CD1c-positive myeloid dendritic cell (primary cell): ENCODE data around the gene PHF23.

Experiments used
- DNase-seq: peaks from one replicate; pipeline ENCODE4 v3.0.0-alpha.2; 2016; ENCODE audit errors: extremely low spot score

PHF23 gene

DNA sequence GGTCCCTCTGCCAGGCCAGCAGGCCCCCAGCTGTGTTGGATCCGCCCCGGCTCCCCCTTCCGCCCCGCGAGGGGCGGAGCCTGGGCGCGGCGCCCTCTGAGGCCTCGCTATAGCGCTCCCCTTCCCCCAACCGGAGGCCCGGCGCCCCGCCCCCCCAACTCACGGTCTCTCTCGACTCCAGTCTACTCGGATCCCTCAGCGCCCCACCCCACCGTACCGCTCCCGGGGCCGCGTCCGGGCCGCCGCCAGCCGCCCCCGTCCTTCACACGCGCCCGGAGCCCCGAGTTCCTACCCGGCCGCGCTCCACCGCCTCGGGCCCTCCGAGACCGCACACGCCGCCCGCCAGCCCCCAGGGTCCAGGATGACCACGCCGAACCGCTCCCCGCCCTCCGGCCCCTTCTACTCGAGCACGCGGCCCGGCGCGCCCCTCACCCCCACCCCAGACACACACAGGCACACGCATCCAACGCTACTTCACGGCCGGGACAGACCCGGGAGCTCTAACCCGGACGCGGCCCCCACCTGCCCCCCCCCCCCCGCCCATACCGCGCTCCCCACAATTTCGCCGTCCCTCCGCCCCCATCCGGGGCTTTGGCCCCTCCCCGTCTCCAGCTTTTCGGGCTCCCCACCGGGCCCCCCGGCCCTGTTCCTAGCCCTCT lies 1.4 kb downstream of the PHF23 start:
- peak; percentile 71 for DNase-seq

- DNase-seq, result no peak
These were observed 1.9 kb downstream of the PHF23 start for GRCh38 chr17:7237266-7237760.

DNA sequence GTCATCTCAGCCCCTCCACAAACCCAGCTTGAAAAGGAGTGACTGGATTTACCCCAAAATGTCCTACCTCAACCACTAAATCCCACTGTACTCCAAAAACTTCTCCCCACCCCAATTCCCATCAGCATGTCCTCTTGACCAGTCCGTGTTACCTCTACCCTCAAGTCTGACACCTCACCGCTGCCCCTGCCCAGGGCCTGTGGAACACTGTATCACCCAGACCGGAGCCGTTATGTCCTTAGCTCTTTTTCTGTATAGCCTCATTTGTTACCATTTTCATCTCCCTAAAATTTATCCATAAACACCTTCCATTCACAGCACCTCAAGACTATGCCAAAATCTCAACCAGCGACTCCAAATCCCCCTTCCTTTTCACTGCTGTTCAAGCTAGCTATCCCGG lies 2.4 kb downstream of the PHF23 start:
- DNase-seq, result no peak

DNA sequence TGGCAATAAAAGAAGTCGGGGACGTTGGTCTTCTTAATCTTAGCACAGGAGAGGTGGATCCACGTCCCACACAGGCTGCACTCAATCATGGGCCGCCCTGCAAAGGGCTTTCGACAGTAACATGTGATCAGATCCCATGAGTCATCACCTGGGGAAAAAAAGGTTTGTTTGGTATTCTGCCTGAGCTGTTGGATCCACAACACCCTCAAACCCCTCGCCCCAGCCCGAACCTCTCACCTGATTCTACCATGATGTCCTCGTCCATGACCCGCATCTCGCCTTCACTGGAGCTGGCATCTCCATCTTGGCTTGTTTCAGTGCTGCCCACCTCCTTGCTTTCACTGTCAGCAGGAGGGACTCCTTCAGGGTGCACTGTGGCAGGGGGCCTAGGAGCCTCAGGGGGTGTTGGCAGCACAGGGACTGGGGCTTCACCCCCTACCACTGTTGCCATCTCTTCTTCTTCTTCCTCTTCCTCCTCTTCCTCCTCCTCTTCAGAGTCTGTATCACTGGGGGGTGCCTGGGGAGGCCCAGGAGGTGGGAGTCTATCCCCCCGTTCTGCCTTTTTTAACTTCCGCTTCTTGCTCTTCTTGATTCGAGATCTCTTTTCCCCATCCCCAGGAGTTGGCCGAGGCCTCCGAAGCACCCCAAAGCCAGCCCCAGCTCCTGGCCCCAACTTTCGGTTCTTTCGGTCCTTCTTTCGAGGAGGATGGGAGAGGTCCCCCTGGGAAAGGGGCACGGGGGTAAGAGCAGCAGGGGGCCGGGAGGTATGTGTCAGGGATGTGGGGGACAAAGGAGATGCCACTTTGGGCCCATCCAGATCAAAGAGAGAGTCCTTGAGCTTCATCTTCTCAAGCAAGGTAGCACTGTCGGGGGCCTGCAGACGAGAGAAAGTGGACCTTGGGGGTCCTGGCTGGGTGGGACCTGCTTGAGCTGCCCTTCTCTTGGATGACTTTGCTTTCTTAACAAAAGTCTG lies 3.3 kb downstream of the PHF23 start:
- peak; percentile 44 for DNase-seq

GRCh38 chr17:7234083-7234951 lies 4.9 kb downstream of the PHF23 start, which contains the start of gene DVL2:
TSS of gene DVL2 (minus strand) at chr17:7234517. CDS start at chr17:7234262, 255 bp downstream.
- DNase-seq, result peak; percentile 96

DNA sequence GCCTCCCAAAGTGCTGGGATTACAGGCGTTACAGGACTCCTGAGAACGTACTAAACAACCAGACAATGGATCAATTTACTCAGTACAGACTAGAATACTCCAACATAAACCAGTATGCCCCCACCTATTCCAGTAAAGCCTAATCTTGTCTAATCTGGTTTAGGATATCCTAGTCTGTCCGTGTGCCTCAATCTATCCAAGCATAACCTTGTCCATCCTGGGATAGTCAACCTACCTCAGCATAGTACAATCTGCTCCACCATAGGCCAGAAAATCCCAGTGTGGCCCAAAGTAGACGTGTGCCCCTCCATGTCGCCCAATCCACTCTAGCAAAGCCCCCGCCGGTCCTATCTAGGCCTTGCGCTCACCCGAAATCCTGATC lies 5.6 kb downstream of the PHF23 start:
- DNase-seq, result peak; percentile 17

DNA sequence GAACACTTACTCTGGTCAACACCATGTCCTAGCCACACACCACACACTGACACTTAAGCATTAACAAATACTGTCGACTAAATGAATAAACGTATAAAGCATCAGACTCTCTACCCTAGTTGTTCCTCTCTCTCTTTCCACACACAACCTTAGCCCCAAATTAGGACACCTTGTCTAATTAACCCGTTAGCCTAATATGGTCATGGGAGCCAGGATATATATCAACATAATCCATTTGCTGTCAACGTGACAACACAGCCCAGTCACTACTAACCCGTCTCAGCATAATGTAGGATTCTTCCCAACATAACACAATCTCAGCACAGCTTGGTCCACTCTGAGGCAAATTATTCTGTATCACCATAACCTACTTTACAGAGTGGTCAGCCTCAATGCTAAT lies 7.1 kb downstream of the PHF23 start:
- DNase-seq, result no peak

GRCh38 chr17:7229504-7229903 lies 9.8 kb downstream of the PHF23 start:
- no peak for DNase-seq

DNA sequence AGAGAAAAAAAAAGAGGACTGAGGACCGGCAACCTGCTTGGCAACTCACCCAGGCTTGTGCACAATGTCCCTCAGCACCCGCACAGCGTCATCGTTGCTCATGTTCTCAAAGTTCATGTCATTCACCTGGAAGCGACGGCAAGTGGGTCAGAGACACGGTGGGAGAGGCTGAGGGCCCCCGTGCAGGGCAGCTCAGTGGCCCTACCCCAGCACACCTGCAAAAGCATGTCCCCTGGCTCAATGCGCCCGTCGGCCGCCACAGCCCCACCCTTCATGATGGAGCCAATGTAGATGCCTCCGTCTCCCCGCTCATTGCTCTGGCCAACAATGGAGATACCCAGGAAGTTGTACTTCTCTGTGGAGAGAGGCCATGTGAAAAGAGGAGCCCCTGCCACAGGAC lies 10.3 kb downstream of the PHF23 start:
- DNase-seq, result no peak

DNA sequence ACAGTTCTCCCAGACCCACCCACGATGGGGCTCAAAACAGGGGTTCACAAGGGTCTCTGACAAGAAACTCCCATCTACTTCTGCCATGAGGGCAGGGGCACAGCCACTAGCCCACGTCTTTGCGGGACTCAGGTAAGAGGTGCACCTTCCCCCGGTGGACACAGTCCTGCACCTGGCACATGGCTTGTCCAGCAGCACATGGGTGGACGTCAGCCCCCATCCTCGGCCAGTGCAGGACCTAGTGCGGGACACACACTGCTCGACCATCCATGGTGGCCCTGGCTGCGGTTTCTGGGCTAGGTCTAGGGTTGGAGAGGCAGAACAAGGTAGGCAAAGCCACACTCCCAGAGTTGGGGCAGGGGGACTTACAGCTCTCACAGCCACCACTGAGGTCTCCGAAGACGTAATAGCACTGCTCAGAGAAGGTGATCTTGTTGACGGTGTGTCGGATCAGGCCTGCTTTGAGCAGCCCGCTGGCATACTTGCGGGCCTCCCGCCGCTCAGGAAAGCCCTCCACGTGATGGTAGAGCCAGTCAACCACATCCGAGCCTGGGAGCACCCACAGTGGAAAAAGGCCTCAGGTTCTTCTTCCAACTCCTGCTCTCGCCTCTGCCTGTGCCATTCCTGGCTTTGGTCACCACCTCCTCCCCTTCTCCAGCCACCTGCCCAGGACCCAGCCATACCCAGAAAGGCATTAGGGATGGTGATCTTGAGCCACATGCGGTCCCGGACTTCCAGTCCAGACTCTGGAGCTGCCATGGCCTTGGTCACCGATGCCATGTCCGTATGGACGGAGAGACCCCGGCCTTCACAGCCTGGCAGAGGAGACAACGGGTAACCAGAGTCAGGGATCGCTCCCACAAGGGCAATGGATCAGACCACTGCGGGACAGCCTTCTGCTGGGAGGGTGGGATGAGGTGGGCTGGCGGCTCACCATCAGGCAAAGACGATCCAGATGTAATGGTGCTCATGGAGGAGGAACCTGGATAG lies 12.2 kb downstream of the PHF23 start:
- DNase-seq, result no peak

DNA sequence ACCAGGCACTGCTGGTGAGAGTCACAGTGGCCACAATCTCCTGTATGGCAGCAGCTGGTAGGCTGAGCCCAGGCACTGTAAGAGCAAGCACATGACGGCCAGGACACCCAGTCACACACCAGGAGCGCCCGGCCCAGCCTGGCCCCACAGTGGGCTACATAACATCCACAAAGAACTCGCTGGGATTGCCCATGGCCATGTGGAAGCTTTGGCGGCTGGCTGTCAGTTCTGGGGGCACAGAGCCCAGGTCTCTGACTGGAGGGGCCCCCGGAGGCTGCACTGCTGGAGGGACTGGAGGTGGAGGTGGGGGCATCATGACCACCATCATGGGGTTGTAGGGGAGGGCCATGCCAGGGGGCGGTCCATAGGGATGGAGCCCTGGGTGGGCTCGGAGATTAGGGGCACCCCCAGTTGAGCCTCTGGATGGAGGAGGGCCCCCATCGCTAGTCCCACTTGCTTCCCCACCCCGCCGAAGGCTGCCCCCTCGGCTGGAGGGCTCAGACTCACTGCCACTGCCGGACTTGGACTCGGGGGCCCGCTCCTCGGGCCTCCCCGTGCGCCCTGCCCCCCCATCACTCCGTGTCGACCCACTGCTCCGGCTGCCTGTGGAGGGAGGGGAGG lies 13.4 kb downstream of the PHF23 start:
- DNase-seq, result no peak

DNA sequence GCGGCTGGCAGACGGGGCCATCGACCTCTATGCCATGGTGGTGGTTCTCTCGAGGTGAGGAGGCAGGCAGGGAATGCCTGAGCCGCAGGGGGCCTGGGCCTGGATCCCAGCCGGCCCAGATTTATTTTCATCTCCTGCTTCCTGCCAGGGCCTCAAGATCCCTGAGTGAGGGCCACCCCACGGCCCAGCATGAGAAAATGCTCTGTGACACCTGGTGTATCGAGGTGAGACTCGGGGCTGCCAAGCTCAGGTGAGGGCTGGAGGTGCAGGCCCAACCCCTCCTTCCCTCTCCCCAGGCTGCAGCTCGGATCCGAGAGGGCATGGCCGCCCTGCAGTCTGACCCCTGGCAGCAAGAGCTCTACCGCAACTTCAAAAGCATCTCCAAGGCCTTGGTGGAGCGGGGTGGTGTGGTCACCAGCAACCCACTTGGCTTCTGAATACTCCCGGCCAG lies 14.6 kb downstream of the PHF23 start:
- no peak for DNase-seq

DNA sequence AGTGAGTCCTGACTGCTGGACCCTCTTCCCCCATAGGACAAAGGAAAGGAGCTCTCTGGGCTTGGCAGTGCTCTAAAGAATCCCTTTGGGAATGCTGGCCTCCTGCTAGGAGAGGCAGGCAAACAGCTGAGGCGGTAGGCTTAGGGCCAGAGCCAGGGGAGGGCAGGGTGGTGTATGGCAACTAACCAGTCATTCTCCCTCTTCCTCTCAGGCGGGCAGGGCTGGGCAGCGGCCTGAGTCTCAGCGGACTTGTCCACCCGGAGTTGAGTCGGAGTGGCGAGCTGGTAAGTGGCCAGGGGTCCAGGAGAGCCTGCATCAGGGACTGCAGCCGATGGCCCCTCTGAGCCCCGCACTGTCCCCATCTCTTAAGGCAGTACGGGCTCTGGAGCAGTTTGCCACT lies 15.1 kb downstream of the PHF23 start:
- DNase-seq, result no peak

DNA sequence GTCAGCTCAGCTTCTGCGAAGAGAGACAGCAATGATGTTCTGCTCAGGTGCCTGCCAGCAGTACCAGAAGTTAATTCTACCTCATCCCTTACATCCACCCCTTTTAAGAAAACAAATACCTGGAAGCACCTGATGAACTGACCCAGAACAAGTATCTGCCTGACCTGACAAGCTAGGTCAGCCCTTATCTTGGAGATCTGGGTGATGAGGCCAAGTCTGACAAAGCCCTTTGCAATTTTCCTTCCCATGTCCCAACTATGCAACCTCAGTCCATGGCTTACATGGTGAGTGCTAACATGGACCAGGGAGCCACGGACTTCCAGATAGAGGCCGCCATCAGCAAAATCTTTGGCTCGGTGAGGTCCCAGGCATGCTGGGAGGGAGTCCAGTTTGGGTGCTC lies 15.9 kb downstream of the PHF23 start:
- no peak for DNase-seq

DNA sequence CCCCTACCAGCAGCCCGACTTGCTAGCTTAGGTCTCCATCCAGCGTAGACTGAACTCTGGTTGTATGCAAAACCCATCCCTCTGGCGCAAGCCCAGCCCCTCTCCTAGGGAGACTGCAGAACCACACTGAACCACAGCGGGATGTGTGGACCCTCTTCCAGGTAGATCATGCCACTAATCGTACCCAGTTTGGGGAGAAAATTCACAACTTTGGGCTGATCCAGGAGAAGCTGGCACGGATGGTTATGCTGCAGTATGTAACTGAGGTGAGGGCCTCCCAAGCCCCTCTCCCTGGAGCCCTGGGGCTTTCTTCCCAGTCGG lies 16.3 kb downstream of the PHF23 start:
- DNase-seq, result no peak

DNA sequence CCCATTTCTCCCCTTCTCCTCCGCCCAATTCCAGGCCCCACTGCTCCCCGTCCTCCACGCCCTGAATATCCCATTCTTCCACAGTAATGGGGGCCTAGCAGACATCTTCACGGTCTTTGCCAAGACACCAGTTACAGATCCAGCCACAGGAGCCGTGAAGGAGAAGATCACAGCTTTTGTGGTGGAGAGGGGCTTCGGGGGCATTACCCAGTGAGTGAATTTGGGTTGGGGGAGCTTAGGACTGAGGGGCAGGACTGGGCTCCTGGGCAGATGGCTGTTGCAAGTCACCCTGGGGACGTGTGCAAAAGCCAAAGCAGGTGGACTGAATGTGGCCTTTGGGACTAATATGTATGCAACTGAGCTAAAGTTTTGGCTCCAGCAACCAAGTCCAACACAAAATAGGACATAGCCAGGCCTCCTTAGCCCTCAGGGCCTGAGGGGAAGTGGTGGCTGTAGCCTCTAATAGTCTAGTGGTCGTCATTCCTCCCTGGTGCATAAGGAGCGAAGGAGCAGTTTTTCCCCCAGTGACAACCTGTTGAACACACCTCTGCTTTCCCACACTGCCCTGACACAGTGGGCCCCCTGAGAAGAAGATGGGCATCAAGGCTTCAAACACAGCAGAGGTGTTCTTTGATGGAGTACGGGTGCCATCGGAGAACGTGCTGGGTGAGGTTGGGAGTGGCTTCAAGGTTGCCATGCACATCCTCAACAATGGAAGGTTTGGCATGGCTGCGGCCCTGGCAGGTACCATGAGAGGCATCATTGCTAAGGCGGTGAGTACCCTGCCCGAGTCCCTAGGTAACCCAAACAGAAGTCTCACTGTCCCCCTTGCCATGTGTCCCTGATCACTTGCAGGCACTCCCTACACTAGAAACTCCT lies 16.9 kb downstream of the PHF23 start:
- no peak for DNase-seq

DNA sequence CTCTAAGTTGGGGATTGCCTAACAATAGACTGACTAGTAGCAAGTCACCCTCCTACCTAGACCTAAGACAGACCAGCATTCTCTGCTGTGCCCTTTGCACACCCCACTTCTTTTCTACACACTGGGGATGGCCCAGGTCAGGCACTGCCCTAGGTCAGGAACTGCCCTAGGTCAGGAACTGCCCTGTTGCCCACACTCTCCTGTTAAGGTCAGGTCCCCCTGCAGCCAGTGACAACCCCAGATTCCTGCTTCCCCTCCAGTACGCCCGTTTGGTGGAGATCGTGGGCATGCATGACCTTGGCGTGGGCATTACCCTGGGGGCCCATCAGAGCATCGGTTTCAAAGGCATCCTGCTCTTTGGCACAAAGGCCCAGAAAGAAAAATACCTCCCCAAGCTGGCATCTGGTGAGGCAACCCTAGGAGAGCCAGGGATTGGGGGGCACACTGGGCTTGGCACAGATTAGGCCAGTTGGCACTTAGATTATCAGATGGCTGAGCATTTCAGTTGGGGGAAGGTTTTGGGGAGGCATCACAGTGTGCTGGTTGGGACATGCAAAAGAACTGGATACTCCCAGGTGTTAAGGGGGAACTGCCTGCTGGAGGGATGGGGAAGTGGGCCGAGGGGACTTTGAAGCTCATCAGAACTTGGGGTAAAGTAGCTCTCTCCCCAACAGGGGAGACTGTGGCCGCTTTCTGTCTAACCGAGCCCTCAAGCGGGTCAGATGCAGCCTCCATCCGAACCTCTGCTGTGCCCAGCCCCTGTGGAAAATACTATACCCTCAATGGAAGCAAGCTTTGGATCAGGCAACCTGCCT lies 17.8 kb downstream of the PHF23 start:
- DNase-seq, result no peak

DNA sequence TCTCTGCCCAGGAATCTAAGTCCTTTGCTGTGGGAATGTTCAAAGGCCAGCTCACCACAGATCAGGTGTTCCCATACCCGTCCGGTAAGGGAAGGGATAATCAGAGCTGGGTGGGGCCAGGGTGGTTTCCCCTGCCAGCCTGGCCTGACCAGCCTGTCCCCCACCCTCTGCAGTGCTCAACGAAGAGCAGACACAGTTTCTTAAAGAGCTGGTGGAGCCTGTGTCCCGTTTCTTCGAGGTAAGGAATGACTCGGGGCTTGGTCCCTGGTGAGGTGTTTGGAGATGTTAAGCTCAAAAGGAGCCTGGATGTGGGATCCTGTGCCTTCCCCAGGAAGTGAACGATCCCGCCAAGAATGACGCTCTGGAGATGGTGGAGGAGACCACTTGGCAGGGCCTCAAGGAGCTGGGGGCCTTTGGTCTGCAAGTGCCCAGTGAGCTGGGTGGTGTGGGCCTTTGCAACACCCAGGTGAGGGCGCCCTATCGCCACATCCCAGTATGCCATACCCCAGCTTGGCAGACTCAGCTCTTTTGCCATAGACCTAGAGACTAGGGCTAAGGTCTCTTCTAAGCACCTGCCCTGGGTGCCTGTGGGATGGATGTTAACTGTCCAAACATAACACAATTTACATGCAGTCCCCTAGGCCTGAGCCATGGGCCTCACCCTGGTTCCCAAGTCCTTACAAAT lies 18.5 kb downstream of the PHF23 start:
- peak; percentile 54 for DNase-seq
